GM12892 (cell line): ENCODE measurements around the gene AGK.

Experiments used
- DNase-seq: peaks from one replicate; pipeline ENCODE4 v3.0.0; 2011; ENCODE audit not compliant: insufficient read length
- FAIRE-seq: peaks from 2 replicates; lab custom pipeline; 2011; peaks lifted over from hg19 to GRCh38; lab: Jason Lieb, UNC
- POLR2A ChIP-seq: IDR thresholded peaks from 2 replicates; pipeline ENCODE4 v1.6.1; 2011; ENCODE audit warnings: low read depth, low read length, control low read depth
- POLR2AphosphoS5 ChIP-seq: IDR thresholded peaks from 2 replicates; pipeline ENCODE4 v1.6.1; 2011; ENCODE audit warnings: low read depth, low read length, control low read depth
- TAF1 ChIP-seq: IDR thresholded peaks from 2 replicates; pipeline ENCODE4 v1.6.1; 2011; ENCODE audit warnings: low read depth, mild to moderate bottlenecking, control low read depth, low read length, borderline replicate concordance

The AGK gene

GRCh38 chr7:141697211-141697871 is 146.1 kb downstream of the AGK start:
- DNase-seq (no peak), FAIRE-seq (no peak)
- no peak for TF ChIP-seq TAF1
- no peak for TF ChIP-seq POLR2A
- no peak for TF ChIP-seq POLR2AphosphoS5

- FAIRE-seq (no peak), DNase-seq (no peak)
- no peak for TF ChIP-seq POLR2A
- TF ChIP-seq TAF1 = no peak
- no peak for TF ChIP-seq POLR2AphosphoS5
These were observed 147.2 kb downstream of the AGK start for GRCh38 chr7:141698247-141699015.

GRCh38 chr7:141699860-141700259 is 148.7 kb downstream of the AGK start:
- TF ChIP-seq POLR2A (no peak), TAF1 (no peak), POLR2AphosphoS5 (no peak)
- DNase-seq = no peak
- FAIRE-seq = no peak

GRCh38 chr7:141700296-141700847 is 149.2 kb downstream of the AGK start:
- TF ChIP-seq TAF1 (no peak), POLR2A (no peak), POLR2AphosphoS5 (no peak)
- FAIRE-seq (no peak), DNase-seq (no peak)

GRCh38 chr7:141700848-141701371 is 149.7 kb downstream of the AGK start:
- peak; percentile 53 for FAIRE-seq
- TF ChIP-seq POLR2AphosphoS5 (no peak), POLR2A (no peak), TAF1 (no peak)
- peak; percentile 12 for DNase-seq

GRCh38 chr7:141701489-141702046 is 150.4 kb downstream of the AGK start:
- FAIRE-seq (peak; percentile 91), DNase-seq (peak; percentile 53)
- TF ChIP-seq POLR2A = peak; percentile 37; the same call in 1 of the 2 replicates
- no peak for TF ChIP-seq POLR2AphosphoS5
- no peak for TF ChIP-seq TAF1

GRCh38 chr7:141702047-141702567 is 150.9 kb downstream of the AGK start, which contains the start of gene DENND11:
TSS of gene DENND11 (minus strand) at chr7:141702166. CDS start at chr7:141702153, 13 bp downstream.
- FAIRE-seq (peak; percentile 74), DNase-seq (peak; percentile 58)
- TF ChIP-seq POLR2A (no peak), TAF1 (no peak), POLR2AphosphoS5 (no peak)

GRCh38 chr7:141702892-141703291 is 151.7 kb downstream of the AGK start:
- FAIRE-seq (no peak), DNase-seq (no peak)
- TF ChIP-seq TAF1 (no peak), POLR2AphosphoS5 (no peak), POLR2A (no peak)

- FAIRE-seq = no peak
These were observed 152.9 kb downstream of the AGK start for GRCh38 chr7:141704112-141704511.

GRCh38 chr7:141704741-141705140 is 153.5 kb downstream of the AGK start:
- TF ChIP-seq TAF1 (no peak), POLR2AphosphoS5 (no peak), POLR2A (no peak)
- no peak for FAIRE-seq
- no peak for DNase-seq

More at GRCh38 chr7:141704112-141704511, 152.9 kb downstream of the AGK start:
- DNase-seq = no peak
- no peak for TF ChIP-seq TAF1
- no peak for TF ChIP-seq POLR2AphosphoS5
- no peak for TF ChIP-seq POLR2A
